HG03159 (cell line): ENCODE results near the gene CCDC154.

Experiments used
- ATAC-seq: cut with Tn5 transposase; IDR thresholded peaks from one replicate; pipeline ENCODE4 v1.9.1; 2021; ENCODE audit warnings: mild to moderate bottlenecking, moderate library complexity; ENCODE audit not compliant: unreplicated experiment

The CCDC154 gene

DNA sequence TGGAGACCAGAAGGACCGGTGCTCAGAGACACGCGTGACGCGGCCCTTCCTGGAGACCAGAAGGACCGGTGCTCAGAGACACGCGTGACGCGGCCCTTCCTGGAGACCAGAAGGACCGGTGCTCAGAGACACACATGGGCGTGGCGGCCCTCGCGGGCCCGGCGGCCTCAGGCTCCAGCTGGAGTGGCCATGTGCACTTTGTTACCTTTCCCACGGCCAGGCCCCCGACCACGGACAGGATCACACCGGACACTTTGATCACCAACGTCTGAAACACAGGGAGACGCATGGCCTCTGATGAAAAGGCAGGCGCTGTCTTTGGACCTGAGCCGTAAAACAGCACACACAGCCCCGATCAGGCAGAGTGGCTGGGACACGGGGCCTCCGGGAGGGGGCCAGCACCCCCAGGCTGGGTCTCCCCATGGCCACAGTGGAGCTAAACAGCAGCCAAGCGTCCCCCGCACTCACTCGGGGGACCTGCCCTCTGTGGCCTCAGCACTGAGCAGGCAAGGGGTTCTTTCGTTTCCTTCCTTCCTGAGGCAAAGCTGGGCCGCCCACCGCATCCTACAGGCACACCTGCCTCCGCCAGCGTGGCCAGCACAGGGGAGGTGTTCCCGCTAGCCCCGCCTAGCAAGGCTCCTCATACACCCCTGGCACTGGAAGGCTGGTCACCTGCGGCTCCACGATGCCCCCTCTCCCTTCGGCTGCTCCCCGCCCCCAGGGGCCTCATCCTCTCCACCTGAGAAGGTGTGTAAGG is 13.3 kb upstream of the CCDC154 start:
- ATAC-seq: no peak

DNA sequence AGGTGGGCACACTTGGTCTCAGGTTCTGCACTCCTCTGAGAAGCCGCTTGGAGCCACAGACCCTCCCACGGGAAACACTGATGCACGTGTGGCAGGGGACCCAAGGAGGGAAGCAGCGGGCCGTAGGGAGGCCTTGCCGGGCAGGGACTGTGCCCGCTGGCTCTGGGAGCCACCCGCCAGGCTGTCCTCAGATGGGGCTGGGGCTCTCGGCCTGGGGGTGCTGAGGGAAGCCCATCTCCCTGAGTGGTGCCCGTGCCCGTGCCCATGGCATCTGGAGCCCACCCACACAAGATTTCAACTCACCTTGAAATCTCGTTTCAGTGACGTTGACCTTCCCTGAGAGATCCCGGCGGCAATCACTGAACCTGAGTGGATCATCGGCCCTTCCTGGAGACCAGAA is 12.6 kb upstream of the CCDC154 start:
- ATAC-seq: no peak

- ATAC-seq: no peak
These were observed 11.1 kb upstream of the CCDC154 start for GRCh38 chr16:1455190-1456171.

DNA sequence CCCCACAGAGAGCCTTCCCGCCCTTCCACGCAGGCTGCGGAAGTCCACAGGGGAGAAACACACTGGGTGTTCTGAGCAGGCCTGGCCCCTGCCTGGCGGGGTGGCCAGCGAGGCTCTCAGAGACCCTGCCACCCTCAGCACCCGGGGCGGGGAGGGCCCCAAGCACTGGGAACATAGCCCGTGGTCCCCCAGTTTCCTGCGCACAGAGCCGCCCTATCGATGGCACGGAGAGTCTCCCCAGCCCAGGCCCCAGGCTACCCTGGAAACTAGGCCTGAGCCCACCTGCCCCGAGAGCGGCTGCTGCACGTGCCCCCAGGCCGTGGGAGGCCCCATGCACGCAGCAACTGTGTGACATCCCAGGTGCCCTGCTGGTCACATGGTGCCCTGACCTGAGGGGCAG is 10.2 kb upstream of the CCDC154 start:
- ATAC-seq: no peak

DNA sequence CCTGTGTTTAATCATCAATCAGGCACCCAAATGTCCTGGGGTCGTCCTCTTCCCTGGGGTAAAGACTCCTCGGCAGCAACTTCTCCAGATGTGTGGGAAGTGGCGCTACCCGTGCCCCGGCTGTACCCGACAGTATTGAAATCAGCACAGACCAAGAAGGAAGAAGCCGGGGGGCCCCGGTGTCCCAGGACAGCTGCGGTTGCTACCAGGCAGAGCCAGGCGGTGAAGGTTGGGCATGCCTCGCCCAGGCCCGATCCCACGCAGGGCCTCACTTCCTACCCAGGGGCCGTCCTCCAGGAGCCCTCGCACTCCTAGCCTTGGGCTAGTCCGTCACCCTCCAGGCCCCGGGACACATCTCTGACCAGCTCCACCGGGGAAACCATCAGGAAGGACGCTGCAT is 9.0 kb upstream of the CCDC154 start:
- ATAC-seq: no peak

DNA sequence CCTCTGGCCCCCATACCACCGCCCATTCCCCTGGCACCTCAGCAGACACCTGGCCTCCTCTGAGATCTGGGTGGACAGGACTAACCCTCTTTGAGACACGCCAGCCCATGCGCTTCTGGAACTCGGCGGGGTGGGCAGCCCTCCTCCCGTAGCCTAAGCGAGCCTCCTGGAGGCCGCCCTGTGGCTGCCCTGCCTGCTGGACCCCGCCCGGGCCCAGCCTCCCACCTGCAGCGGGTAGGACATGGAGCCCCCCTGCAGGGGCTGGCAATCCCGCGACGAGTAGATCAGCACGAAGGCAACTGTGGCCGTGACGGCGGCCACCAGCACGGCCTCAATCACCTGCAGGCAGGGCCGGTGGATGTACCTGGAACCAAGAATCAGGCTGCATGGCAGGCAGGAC is 8.2 kb upstream of the CCDC154 start:
- ATAC-seq: no peak

GRCh38 chr16:1451702-1452392 is 7.5 kb upstream of the CCDC154 start:
- ATAC-seq: no peak

DNA sequence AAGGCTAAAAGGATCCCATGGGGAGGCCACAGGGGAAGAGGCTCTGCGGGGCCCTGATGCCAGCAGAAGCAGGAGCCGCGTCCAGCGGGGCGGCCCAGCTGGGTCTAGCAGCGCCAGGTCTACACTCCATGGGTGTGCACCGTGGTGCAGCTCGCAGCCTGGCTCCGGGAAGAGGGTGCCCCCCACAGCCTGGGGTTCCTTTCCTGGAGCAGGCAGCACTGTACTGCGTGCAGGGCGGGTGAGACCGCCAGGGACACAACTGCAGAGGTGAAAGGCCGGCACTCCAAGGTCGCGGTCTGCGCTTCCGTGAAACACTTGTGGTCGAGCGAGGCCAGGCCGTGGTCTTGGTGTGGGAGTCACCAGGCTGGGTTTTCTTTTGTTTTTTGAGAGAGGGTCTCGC is 6.5 kb upstream of the CCDC154 start:
- ATAC-seq: no peak

GRCh38 chr16:1450218-1450617 is 5.9 kb upstream of the CCDC154 start:
- no peak for ATAC-seq

DNA sequence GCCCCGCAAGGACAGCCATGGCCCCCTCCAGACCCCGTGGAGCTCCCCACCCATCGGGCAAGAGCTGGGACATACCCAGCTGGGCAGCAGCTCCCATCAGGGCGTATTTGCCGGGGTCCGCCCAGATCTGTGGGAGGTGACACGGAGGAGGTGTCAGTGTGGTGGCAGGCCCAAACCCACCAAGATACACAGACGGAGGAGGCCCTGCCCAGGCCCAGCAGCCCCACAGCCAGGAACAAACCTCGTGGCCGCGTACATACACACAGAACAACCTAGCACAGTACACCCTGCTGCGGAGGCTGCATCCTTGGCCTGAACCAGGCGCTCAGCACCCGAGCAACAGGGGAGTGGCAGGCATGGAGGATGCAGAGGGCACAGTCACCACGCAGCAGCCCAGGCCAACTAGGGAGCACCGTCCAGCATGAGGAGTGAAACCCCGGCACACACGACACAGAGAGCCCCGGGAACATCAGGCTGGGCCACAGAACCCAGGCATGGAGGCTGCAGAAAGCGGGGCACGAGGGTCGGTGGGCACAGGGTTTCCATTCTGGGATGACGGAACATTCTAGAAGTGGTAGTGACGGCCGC is 4.9 kb upstream of the CCDC154 start:
- no peak for ATAC-seq

DNA sequence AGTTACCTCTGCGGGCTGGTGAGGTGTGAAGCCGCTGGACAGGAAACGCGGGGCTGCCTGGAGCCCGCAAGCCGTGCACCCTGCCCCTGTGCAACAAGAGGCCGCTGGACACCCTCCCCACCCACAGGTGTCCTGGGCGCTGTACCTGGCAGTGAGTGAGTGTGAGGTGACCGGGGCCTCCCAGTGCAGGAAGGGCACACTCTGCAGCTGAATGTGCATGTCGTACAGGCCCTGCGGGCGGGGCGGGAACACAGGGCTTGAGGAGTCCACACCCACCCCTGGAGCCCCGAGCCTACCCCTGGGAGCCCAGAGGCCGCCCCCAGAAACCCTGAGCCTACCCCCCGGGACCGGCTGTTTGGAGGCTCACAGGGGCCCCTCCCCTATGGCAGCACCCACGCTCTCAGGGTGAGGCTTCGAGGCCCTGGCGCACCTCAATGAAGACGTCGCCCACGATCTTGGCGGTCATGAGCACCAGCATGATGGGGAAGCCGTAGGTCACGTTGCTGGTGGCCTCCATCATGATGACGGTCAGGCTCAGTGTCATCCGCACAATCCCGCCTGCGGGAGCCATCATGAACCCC is 4.3 kb upstream of the CCDC154 start:
- ATAC-seq: no peak

GRCh38 chr16:1447965-1448364 is 3.6 kb upstream of the CCDC154 start:
- no peak for ATAC-seq

DNA sequence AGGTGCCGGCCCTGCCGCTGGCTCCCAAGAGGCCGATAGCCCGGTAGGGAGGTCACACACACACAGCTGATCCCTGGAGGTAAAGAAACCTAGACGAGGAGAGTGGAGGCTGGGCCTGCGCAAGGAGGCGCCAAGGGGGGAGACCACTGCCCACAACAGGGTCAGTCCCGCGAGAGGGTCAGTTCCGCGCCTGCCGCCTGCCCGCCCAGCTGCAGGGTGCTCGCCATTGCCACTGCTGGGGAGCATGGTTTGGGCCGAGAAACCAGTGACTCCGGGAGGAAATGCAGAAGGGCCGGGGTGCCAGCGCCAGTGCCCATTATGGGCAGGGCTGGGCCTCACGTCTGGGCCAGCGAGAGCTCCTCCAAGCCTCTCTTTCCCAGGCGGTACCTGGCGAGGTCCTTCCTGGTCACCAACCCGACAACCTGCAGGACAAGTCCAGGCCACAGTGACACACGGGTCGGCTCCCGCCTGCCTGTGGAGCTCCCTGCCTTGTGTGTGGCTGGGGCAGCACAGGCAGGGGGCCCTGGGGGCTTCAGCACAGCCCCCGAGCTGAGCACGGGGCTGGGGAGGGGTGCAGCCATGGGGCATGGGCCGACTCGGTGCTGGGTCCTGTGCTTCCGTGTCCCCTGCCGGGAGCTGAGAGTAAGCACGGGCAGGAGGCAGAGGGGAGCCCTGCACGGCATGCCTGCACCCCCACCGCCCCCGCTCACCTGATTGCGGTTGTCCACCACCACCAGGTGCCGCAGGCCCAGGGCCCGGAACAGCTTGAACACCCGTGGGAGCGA is 2.1 kb upstream of the CCDC154 start:
- no peak for ATAC-seq

GRCh38 chr16:1445518-1446203 is 1.3 kb upstream of the CCDC154 start:
- no peak for ATAC-seq

DNA sequence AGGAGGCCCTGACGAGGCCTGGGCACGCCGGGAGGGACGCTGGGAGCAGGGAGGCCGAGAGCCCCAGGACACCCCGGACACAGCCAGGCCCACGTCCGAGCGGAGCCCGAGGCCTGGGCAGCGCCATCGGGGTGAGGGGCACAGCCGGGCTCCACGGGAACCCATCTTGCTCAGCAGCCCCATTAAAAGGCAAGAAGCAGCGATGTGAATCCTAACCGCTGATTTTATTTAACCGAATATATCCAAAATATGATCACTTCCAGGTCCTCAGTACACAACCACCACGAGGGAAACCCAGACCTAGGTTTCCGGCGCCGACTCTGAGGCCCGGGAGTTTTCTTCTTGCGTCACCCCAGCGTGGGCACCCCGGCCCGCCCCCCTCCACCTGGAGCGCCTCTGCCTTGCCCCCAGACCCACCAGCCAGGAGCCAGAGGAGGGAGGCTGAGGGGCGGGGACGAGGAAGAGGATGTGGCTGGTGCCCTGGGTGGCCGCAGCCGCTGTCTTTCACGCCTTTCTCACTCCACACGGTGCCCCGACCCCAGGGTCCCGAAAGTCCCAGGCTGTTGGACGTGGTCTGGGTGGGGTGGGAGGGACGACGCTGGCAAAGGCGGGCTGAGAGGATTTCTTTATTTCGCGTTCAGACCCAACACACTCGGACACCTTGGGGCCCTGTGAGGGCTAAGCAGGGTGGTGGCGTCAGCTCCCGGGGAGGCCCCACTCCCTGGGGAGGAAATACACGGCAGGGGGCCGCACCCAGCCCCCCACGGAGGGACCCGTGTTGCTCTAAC is 568 bp upstream of the CCDC154 start:
- ATAC-seq: no peak

DNA sequence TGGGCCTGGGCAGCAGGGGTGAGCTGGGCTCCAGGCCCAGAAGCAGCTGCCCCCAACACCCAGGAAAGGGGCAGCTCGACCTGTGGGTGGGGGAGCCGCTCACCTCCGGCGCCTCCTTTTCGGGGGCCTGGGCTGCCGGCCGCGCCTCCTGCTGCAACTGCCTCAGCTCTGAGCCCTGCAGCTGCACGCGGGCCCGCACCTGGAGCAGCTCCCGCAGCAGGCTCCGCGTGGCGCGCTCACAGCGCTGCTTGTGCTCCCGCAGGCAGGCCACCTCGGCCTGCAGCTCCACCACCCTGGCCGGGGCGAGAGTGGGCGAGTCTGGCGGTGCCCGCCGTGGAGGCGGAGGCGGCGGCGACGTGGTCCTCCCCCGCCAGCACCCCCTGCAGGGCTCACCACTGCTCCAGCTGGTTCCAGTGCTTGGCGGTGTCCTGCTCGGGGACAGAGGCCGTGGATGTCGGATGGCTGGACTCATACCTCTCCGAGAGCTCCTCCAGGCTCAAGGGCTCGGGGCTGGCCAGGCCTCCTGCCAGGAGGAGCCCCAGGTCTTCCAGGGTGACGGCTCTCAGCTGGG is 868 bp downstream of the CCDC154 start:
- ATAC-seq: no peak

GRCh38 chr16:1442697-1443096 is 1.7 kb downstream of the CCDC154 start:
- no peak for ATAC-seq

DNA sequence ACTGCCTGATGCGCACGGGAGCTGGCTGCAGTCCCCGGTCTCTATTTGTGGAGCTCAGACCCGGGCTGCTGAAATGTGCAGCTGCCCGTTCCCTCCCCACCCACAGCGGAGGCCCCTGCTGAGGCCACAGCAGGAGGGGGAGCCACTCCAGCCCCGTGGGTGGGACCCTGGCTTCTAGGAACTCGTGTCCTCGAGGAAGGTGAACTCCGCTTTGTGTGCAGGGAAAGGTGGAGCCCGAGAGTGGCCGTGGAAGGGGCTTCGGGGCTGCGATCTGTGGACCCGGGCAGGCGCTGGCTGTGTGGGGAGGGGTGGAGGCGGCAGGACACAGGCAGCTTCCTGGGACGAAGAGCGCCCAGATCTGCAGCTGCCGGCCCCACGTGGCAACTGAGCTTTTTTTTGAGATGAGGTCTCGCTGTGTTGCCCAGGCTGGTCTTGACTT is 2.9 kb downstream of the CCDC154 start:
- no peak for ATAC-seq
